Uterus (tissue), 4 donors: ENCODE results near the gene AOC2. TPM values are rescaled to one million over a fixed set of nuclear protein-coding genes. Genes with fewer than 3 reads are reported as not detected.

Source experiments
- DNase-seq, 2 donors: peaks; one replicate each; pipeline ENCODE4 v3.0.0-alpha.2; 2019 to 2020
- H3K27ac ChIP-seq, 2 donors: fragments of 200-600 bp; sonication (generic); 1 replicate in 1 of 2; 2 replicates in 1 of 2; pipeline ENCODE4 v1.5.1; 2016 to 2018
- H3K27me3 ChIP-seq, 2 donors: fragments of 200-600 bp; sonication (generic); one replicate each; pipeline ENCODE4 v1.5.1; 2018 to 2019; ENCODE audit warnings: control low read depth in 1 of 2
- H3K36me3 ChIP-seq, 2 donors: fragments of 200-600 bp; sonication (generic); one replicate each; pipeline ENCODE4 v1.5.1; 2019; ENCODE audit warnings: control low read depth in 1 of 2
- H3K4me1 ChIP-seq, 2 donors: fragments of 200-600 bp; sonication (generic); one replicate each; pipeline ENCODE4 v1.5.1; 2018 to 2019; ENCODE audit warnings: control low read depth in 1 of 2
- H3K4me3 ChIP-seq, 2 donors: fragments of 200-600 bp; sonication (generic); 1 replicate in 1 of 2; 2 replicates in 1 of 2; pipeline ENCODE4 v1.5.1; 2018 to 2019; ENCODE audit warnings: mild to moderate bottlenecking in 1 of 2
- H3K9me3 ChIP-seq, 2 donors: fragments of 200-600 bp; sonication (generic); one replicate each; pipeline ENCODE4 v1.5.1; 2019; ENCODE audit warnings: control low read depth in 1 of 2
- CTCF ChIP-seq, 4 experiments: fragments of 200-600 bp in 2 of 4; fragments of 450-650 bp in 2 of 4; sonication (generic) in 2 of 4; IDR thresholded peaks; one replicate each; pipeline ENCODE4 v1.5.1; 2016 to 2019; ENCODE audit warnings: antibody characterized with exemption in 4 of 4, mild to moderate bottlenecking in 2 of 4, moderate library complexity in 1 of 4
- POLR2A ChIP-seq, 2 donors: fragments of 450-650 bp; IDR thresholded peaks; one replicate each; pipeline ENCODE4 v1.6.1; 2016; ENCODE audit warnings: antibody characterized with exemption in 2 of 2, mild to moderate bottlenecking in 1 of 2, moderate library complexity in 1 of 2
- intact Hi-C: fragments of 100-400 bp; cut with DNase I; formaldehyde crosslinking; loops from one replicate; pipeline ENCODE4 v1.15.1; 2023; ENCODE audit warnings: low total_unique reads
- total RNA-seq, 4 donors: library from RNA; depleted of rRNA in 3 of 4; stranded (reverse); fragments of >200 nt in 3 of 4; gene quantifications; one replicate each; pipeline versions ENCODE4 v1.1.0 to v1.2.4, GENCODE V29; 2014 to 2023
- donor health status: DM: yes; HTN: yes; CAD: no.

AOC2 gene
- total RNA-seq, 4 donors from 2014 or later: 1.3 to 5.3 (median 3.0) TPM; not detected in 1

- H3K36me3 ChIP-seq: no peaks in the 10 kb centered on the region
- TF ChIP-seq CTCF (IDR thresholded peaks at IDR 0.05) (no peak), POLR2A (IDR thresholded peaks at IDR 0.05) (no peak)
- H3K4me3 ChIP-seq: no peak overlapping the region
- no peaks in the 10 kb centered on the region for H3K4me1 ChIP-seq
- H3K9me3 ChIP-seq: no peaks in the 10 kb centered on the region
- H3K27me3 ChIP-seq: no peaks in the 10 kb centered on the region
- intact Hi-C loops: no loop called here
- no peak for DNase-seq
- no peak overlapping the region for H3K27ac ChIP-seq
Measured at GRCh38 chr17:42804918-42805367, 39.4 kb upstream of the AOC2 start.

GRCh38 chr17:42806249-42806648, 38.1 kb upstream of the AOC2 start:
- no peak for TF ChIP-seq POLR2A (IDR thresholded peaks at IDR 0.05)
- TF ChIP-seq CTCF (IDR thresholded peaks at IDR 0.05): no peak
- H3K27me3 ChIP-seq: no peaks in the 10 kb centered on the region
- H3K27ac ChIP-seq: no peak overlapping the region
- DNase-seq: no peak
- intact Hi-C loops: no loop called here
- no peaks in the 10 kb centered on the region for H3K9me3 ChIP-seq
- no peak overlapping the region for H3K4me3 ChIP-seq
- no peaks in the 10 kb centered on the region for H3K4me1 ChIP-seq
- H3K36me3 ChIP-seq: no peaks in the 10 kb centered on the region

- no peaks in the 10 kb centered on the region for H3K4me1 ChIP-seq
- H3K9me3 ChIP-seq: no peaks in the 10 kb centered on the region
- H3K36me3 ChIP-seq: no peaks in the 10 kb centered on the region
- intact Hi-C loops: no loop called here
- no peaks in the 10 kb centered on the region for H3K27me3 ChIP-seq
- TF ChIP-seq POLR2A (IDR thresholded peaks at IDR 0.05) (no peak), CTCF (IDR thresholded peaks at IDR 0.05) (no peak)
- no peak overlapping the region for H3K4me3 ChIP-seq
- DNase-seq: peak; percentile 37 to 42
- H3K27ac ChIP-seq: no peak overlapping the region
Measured at GRCh38 chr17:42809250-42809649, 35.1 kb upstream of the AOC2 start.

- H3K4me1 ChIP-seq: no peaks in the 10 kb centered on the region
- no peak overlapping the region for H3K4me3 ChIP-seq
- H3K9me3 ChIP-seq: no peaks in the 10 kb centered on the region
- intact Hi-C loops: no loop called here
- H3K27me3 ChIP-seq: no peaks in the 10 kb centered on the region
- DNase-seq: no peak
- TF ChIP-seq POLR2A (IDR thresholded peaks at IDR 0.05) (no peak), CTCF (IDR thresholded peaks at IDR 0.05) (no peak)
- no peak overlapping the region for H3K27ac ChIP-seq
- no peaks in the 10 kb centered on the region for H3K36me3 ChIP-seq
Measured at GRCh38 chr17:42814633-42815399, 29.6 kb upstream of the AOC2 start.

GRCh38 chr17:42817866-42818265, 26.5 kb upstream of the AOC2 start:
- intact Hi-C loops: no loop called here
- no peak for DNase-seq
- TF ChIP-seq CTCF (IDR thresholded peaks at IDR 0.05) (no peak), POLR2A (IDR thresholded peaks at IDR 0.05) (no peak)
- Histone ChIP-seq H3K27me3 (no peaks in the 10 kb centered on the region), H3K27ac (no peak overlapping the region), H3K4me3 (no peak overlapping the region), H3K36me3 (no peaks in the 10 kb centered on the region), H3K9me3 (no peaks in the 10 kb centered on the region), H3K4me1 (no peaks in the 10 kb centered on the region)
